Ishikawa (cell line): ENCODE results near the gene WDFY1.

Source experiments
- CEBPB ChIP-seq: IDR thresholded peaks from 2 replicates; pipeline ENCODE4 v1.6.1; 2012
- CREB1 ChIP-seq: IDR thresholded peaks from 2 replicates; pipeline ENCODE4 v1.6.1; 2012; ENCODE audit warnings: low read depth
- EGR1 ChIP-seq: IDR thresholded peaks from 2 replicates; pipeline ENCODE4 v1.6.1; 2012
- EP300 ChIP-seq: IDR thresholded peaks from 2 replicates; pipeline ENCODE4 v1.6.1; 2012; ENCODE audit warnings: borderline replicate concordance
- FOXM1 ChIP-seq: IDR thresholded peaks from 2 replicates; pipeline ENCODE4 v1.6.1; 2012; ENCODE audit warnings: low read depth, borderline replicate concordance
- MAX ChIP-seq: IDR thresholded peaks from 2 replicates; pipeline ENCODE4 v1.6.1; 2012
- NFIC ChIP-seq: IDR thresholded peaks from 2 replicates; pipeline ENCODE4 v1.6.1; 2012
- RAD21 ChIP-seq: IDR thresholded peaks from 2 replicates; pipeline ENCODE4 v1.6.1; 2012; ENCODE audit warnings: low read depth
- REST ChIP-seq: IDR thresholded peaks from 2 replicates; pipeline ENCODE4 v1.6.1; 2012; ENCODE audit warnings: low read depth, mild to moderate bottlenecking
- TAF1 ChIP-seq: IDR thresholded peaks from 2 replicates; pipeline ENCODE4 v1.6.1; 2012; ENCODE audit warnings: low read depth, mild to moderate bottlenecking
- TCF12 ChIP-seq: IDR thresholded peaks from 2 replicates; pipeline ENCODE4 v1.6.1; 2012; ENCODE audit warnings: low read depth
- TEAD4 ChIP-seq: IDR thresholded peaks from 2 replicates; pipeline ENCODE4 v1.6.1; 2012
- USF1 ChIP-seq: IDR thresholded peaks from 2 replicates; pipeline ENCODE4 v1.6.1; 2012
- YY1 ChIP-seq: IDR thresholded peaks from 2 replicates; pipeline ENCODE4 v1.6.1; 2012; ENCODE audit warnings: low read depth
- ZBTB7A ChIP-seq: IDR thresholded peaks from 2 replicates; pipeline ENCODE4 v1.6.1; 2012; ENCODE audit warnings: low read depth

The WDFY1 gene

GRCh38 chr2:223900066-223900465 lies 45.1 kb downstream of the WDFY1 start:
- TF ChIP-seq CEBPB (no peak), TAF1 (no peak), MAX (no peak), REST (no peak)

GRCh38 chr2:223897669-223898330 lies 47.3 kb downstream of the WDFY1 start:
- no peak for TF ChIP-seq TEAD4

GRCh38 chr2:223896833-223897311 lies 48.3 kb downstream of the WDFY1 start:
- TF ChIP-seq YY1 (no peak), CREB1 (no peak), CEBPB (no peak), EP300 (no peak), NFIC (no peak), REST (no peak), TCF12 (no peak), MAX (no peak), TEAD4 (no peak)

- TF ChIP-seq ZBTB7A, result no peak
- TF ChIP-seq RAD21, result no peak
- TF ChIP-seq YY1, result no peak
- TF ChIP-seq TEAD4, result no peak
- TF ChIP-seq USF1, result no peak
Observed at GRCh38 chr2:223894968-223895367, 50.2 kb downstream of the WDFY1 start.

GRCh38 chr2:223894009-223894408 lies 51.1 kb downstream of the WDFY1 start:
- TF ChIP-seq REST (no peak), MAX (no peak), ZBTB7A (no peak), TEAD4 (no peak), FOXM1 (no peak), EGR1 (no peak), NFIC (no peak), TAF1 (no peak), CEBPB (no peak), CREB1 (no peak), USF1 (no peak), TCF12 (no peak), RAD21 (no peak), YY1 (no peak), EP300 (no peak)

GRCh38 chr2:223890721-223891120 lies 54.4 kb downstream of the WDFY1 start:
- no peak for TF ChIP-seq EGR1
- no peak for TF ChIP-seq CEBPB
- TF ChIP-seq EP300, result no peak
- TF ChIP-seq NFIC, result no peak
- TF ChIP-seq TEAD4, result no peak
- no peak for TF ChIP-seq RAD21
- no peak for TF ChIP-seq YY1
- TF ChIP-seq TCF12, result no peak
- TF ChIP-seq FOXM1, result no peak
- TF ChIP-seq REST, result no peak
- no peak for TF ChIP-seq MAX
- no peak for TF ChIP-seq ZBTB7A
- TF ChIP-seq CREB1, result no peak
- TF ChIP-seq TAF1, result no peak
- TF ChIP-seq USF1, result no peak
